ENCODE measurements around the gene SMIM13. TPM values are rescaled to one million over a fixed set of nuclear protein-coding genes. Genes with fewer than 3 reads are reported as not detected.

Gene SMIM13
- total and polyA plus RNA-seq, 2 of the 4 experiments (the other 2 are of a cell fraction): 5.4 to 10.0 TPM

DNA sequence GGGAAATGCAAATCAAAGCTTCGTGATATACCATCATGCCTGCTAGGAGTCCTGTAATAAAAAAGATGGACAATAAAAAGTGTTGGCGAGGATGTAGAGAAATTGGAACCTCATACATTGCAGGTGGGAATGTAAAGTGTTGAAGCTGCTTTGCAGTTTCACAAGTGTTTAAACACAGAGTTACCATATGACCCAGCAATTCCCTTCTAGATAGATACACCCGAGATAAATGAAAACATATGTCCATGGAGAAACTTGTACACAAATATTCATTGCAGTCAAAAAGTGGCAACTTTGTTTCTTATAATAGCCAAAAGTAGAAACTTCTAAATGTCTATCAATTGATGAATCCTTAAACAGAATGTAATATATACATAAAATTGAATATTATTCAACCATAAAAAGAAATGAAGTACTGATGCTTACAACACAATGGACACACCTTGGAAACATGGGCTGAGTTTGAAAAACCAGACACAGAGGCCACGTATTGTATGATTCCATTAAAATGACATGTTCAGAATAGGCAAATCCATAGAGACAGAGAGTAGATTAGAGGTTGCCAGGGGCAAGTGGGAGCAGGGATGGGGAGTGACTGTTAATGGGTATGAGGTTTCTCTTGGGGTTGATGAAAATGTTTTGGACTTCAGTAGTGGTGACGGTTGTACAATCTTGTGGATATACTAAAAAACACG is 38.7 kb downstream of the SMIM13 start:
- 0 out of 2 replicates have a peak, but pooled peaks cover 7% of the 10 kb centered on the region for H3K9me1 ChIP-seq (ENCODE audit: insufficient read depth, low read length)
- H3K4ac ChIP-seq (ENCODE audit: low read depth, low read length): no peak overlapping the region
- no peak overlapping the region for H2AK9ac ChIP-seq (replicated peaks; ENCODE audit: low read depth, low read length, poor library complexity)
- H2BK5ac ChIP-seq (ENCODE audit: low read depth, low read length, poor library complexity, severe bottlenecking): no peak overlapping the region
- dilution Hi-C loops (cut with HindIII; ENCODE audit: low sequenced_read_pairs, unreplicated experiment) (no loop called here), in situ Hi-C loops (cut with MboI; ENCODE audit: low sequenced_read_pairs) (no loop called here), intact Hi-C loops (cut with micrococcal nuclease) (no loop called here)
- ChIA-PET CTCF (no interaction called here), POLR2A (ENCODE audit: unreplicated experiment) (no interaction called here)
- H2BK120ac ChIP-seq (ENCODE audit: low read depth, low read length): no peak overlapping the region
- H3K4me3 ChIP-seq (ENCODE audit: insufficient read depth, low read depth, low read length): no peak overlapping the region
- H4K5ac ChIP-seq (ENCODE audit: low read depth, low read length): no peak overlapping the region
- H4K91ac ChIP-seq (ENCODE audit: insufficient read depth, low read depth, low read length): no peak overlapping the region
- H3K4me1 ChIP-seq (ENCODE audit: control insufficient read depth, insufficient read depth, low read length): no peaks in the 10 kb centered on the region
- H2AK5ac ChIP-seq (ENCODE audit: low read depth, low read length): no peak overlapping the region
- H3K27ac ChIP-seq (ENCODE audit: insufficient read depth, low read length): no peak overlapping the region
- H3K56ac ChIP-seq (ENCODE audit: extremely low read depth, insufficient read depth, low read length): no peak overlapping the region
- H4K20me1 ChIP-seq (ENCODE audit: insufficient read depth, low read length): peaks cover 17% of the 10 kb centered on the region; the same call in 1 of the 2 replicates
- peaks cover 7% of the 10 kb centered on the region for H3K36me3 ChIP-seq (ENCODE audit: control insufficient read depth, insufficient read depth, low read length)
- no peak overlapping the region for H2AFZ ChIP-seq (replicated peaks; ENCODE audit: low read length, poor library complexity)
- H3K9me3 ChIP-seq (ENCODE audit: control insufficient read depth, insufficient read depth, low read length): no peaks in the 10 kb centered on the region
- no peak overlapping the region for H3K23ac ChIP-seq (ENCODE audit: low read depth, low read length)
- no CpG with 5 or more reads among the region's 6 CpGs for WGBS, 2 experiments (ENCODE audit: extremely low coverage in 2 of 2, insufficient read length in 1 of 2)
- no peak overlapping the region for H3K14ac ChIP-seq (replicated peaks; ENCODE audit: low read depth, low read length)
- H3K27me3 ChIP-seq (ENCODE audit: control insufficient read depth, insufficient read depth, low read length): no peaks in the 10 kb centered on the region
- no peak overlapping the region for H3K18ac ChIP-seq (ENCODE audit: low read depth, low read length)
- TF ChIP-seq NFE2L2 (IDR thresholded peaks at IDR 0.05; ENCODE audit: low read depth, low read length) (no peak), CEBPB (IDR thresholded peaks at IDR 0.05; ENCODE audit: low read depth, low read length) (no peak), RCOR1 (IDR thresholded peaks at IDR 0.05; ENCODE audit: insufficient replicate concordance, low read length) (no peak), POLR2A (IDR thresholded peaks at IDR 0.05; ENCODE audit: low read depth, low read length) (no peak), MAFK (IDR thresholded peaks at IDR 0.05; ENCODE audit: low read depth, low read length) (no peak), FOS (IDR thresholded peaks at IDR 0.05; ENCODE audit: low read depth, low read length) (no peak), CHD1 (IDR thresholded peaks at IDR 0.05; ENCODE audit: low read depth, low read length) (no peak), BHLHE40 (IDR thresholded peaks at IDR 0.05; ENCODE audit: low read depth, low read length) (no peak), SMC3 (IDR thresholded peaks at IDR 0.05; ENCODE audit: low read depth, low read length) (no peak), MAZ (IDR thresholded peaks at IDR 0.05; ENCODE audit: borderline replicate concordance, low read depth, low read length) (no peak), RAD21 (IDR thresholded peaks at IDR 0.05; ENCODE audit: low read length) (no peak), RFX5 (IDR thresholded peaks at IDR 0.05; ENCODE audit: low read depth, low read length) (no peak), MXI1 (IDR thresholded peaks at IDR 0.05; ENCODE audit: borderline replicate concordance, low read depth, low read length) (no peak)
- TF ChIP-seq, protein P1, sequence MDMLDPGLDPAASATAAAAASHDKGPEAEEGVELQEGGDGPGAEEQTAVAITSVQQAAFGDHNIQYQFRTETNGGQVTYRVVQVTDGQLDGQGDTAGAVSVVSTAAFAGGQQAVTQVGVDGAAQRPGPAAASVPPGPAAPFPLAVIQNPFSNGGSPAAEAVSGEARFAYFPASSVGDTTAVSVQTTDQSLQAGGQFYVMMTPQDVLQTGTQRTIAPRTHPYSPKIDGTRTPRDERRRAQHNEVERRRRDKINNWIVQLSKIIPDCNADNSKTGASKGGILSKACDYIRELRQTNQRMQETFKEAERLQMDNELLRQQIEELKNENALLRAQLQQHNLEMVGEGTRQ (IDR thresholded peaks at IDR 0.05; ENCODE audit: low read depth, low read length): no peak
- TF ChIP-seq, protein P2, sequence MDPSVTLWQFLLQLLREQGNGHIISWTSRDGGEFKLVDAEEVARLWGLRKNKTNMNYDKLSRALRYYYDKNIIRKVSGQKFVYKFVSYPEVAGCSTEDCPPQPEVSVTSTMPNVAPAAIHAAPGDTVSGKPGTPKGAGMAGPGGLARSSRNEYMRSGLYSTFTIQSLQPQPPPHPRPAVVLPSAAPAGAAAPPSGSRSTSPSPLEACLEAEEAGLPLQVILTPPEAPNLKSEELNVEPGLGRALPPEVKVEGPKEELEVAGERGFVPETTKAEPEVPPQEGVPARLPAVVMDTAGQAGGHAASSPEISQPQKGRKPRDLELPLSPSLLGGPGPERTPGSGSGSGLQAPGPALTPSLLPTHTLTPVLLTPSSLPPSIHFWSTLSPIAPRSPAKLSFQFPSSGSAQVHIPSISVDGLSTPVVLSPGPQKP (IDR thresholded peaks at IDR 0.05; ENCODE audit: borderline replicate concordance, low read depth, low read length): no peak
- TF ChIP-seq, protein P3, sequence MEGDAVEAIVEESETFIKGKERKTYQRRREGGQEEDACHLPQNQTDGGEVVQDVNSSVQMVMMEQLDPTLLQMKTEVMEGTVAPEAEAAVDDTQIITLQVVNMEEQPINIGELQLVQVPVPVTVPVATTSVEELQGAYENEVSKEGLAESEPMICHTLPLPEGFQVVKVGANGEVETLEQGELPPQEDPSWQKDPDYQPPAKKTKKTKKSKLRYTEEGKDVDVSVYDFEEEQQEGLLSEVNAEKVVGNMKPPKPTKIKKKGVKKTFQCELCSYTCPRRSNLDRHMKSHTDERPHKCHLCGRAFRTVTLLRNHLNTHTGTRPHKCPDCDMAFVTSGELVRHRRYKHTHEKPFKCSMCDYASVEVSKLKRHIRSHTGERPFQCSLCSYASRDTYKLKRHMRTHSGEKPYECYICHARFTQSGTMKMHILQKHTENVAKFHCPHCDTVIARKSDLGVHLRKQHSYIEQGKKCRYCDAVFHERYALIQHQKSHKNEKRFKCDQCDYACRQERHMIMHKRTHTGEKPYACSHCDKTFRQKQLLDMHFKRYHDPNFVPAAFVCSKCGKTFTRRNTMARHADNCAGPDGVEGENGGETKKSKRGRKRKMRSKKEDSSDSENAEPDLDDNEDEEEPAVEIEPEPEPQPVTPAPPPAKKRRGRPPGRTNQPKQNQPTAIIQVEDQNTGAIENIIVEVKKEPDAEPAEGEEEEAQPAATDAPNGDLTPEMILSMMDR (conservative IDR thresholded peaks at IDR 0.05; ENCODE audit: low read depth, low read length): no peak
- ATAC-seq (ENCODE audit: low read depth) (no peak), DNase-seq (no peak)
- no peak overlapping the region for H4K8ac ChIP-seq (ENCODE audit: low read depth in 2 of 2, low read length in 2 of 2)
- no peak overlapping the region for H3K9ac ChIP-seq (ENCODE audit: low read depth, low read length)
- no peak overlapping the region for H3K4me2 ChIP-seq (ENCODE audit: low read depth, low read length)
- peaks cover 30 to 64% of the 10 kb centered on the region in 2 experiments for H3K79me1 ChIP-seq (ENCODE audit: low read depth in 1 of 2, low read length in 2 of 2)
- H2BK20ac ChIP-seq (ENCODE audit: low read depth, low read length): no peak overlapping the region
- no TSS peak for BruUV-seq (replicated peaks)
- no peak overlapping the region for H2BK15ac ChIP-seq (ENCODE audit: low read depth, low read length)
